ENCODE data around the gene MYO3B. TPM values are rescaled to one million over a fixed set of nuclear protein-coding genes. Genes with fewer than 3 reads are reported as not detected.

MYO3B gene
- total RNA-seq, 1 donor from 2014 or later = not detected

GRCh38 chr2:170241756-170242155, 63.8 kb downstream of the MYO3B start:
- H3K27me3 Mint-ChIP-seq (ENCODE audit: low read depth) = peaks cover 29% of the 10 kb centered on the region
- H3K4me1 Mint-ChIP-seq (ENCODE audit: low read depth) = peaks cover 11% of the 10 kb centered on the region
- no peaks in the 10 kb centered on the region for H3K9me3 Mint-ChIP-seq (ENCODE audit: low read depth)
- DNase-seq (ENCODE audit: low spot score) = no peak
- no peak for TF ChIP-seq CTCF (IDR thresholded peaks at IDR 0.05)
- H3K27ac Mint-ChIP-seq (ENCODE audit: unreplicated experiment) = no peak overlapping the region
- no peaks in the 10 kb centered on the region for H3K36me3 Mint-ChIP-seq (ENCODE audit: low read depth)
- H3K4me3 Mint-ChIP-seq (ENCODE audit: unreplicated experiment) = no peak overlapping the region

GRCh38 chr2:170243118-170243837, 65.3 kb downstream of the MYO3B start:
- TF ChIP-seq CTCF (IDR thresholded peaks at IDR 0.05) = no peak
- Mint-ChIP-seq H3K27ac (ENCODE audit: unreplicated experiment) (no peak overlapping the region), H3K4me3 (ENCODE audit: unreplicated experiment) (no peak overlapping the region), H3K36me3 (ENCODE audit: low read depth) (no peaks in the 10 kb centered on the region), H3K9me3 (ENCODE audit: low read depth) (no peaks in the 10 kb centered on the region), H3K27me3 (ENCODE audit: low read depth) (peaks cover 29% of the 10 kb centered on the region), H3K4me1 (ENCODE audit: low read depth) (peaks cover 11% of the 10 kb centered on the region)
- DNase-seq (ENCODE audit: low spot score) = no peak

GRCh38 chr2:170243898-170244297, 66.0 kb downstream of the MYO3B start:
- peaks cover 11% of the 10 kb centered on the region for H3K4me1 Mint-ChIP-seq (ENCODE audit: low read depth)
- H3K9me3 Mint-ChIP-seq (ENCODE audit: low read depth) = no peaks in the 10 kb centered on the region
- no peaks in the 10 kb centered on the region for H3K36me3 Mint-ChIP-seq (ENCODE audit: low read depth)
- DNase-seq (ENCODE audit: low spot score) = no peak
- no peak overlapping the region for H3K27ac Mint-ChIP-seq (ENCODE audit: unreplicated experiment)
- H3K27me3 Mint-ChIP-seq (ENCODE audit: low read depth) = peaks cover 27% of the 10 kb centered on the region
- TF ChIP-seq CTCF (IDR thresholded peaks at IDR 0.05) = no peak
- H3K4me3 Mint-ChIP-seq (ENCODE audit: unreplicated experiment) = no peak overlapping the region

- no peaks in the 10 kb centered on the region for H3K9me3 Mint-ChIP-seq (ENCODE audit: low read depth)
- H3K4me1 Mint-ChIP-seq (ENCODE audit: low read depth) = peaks cover 11% of the 10 kb centered on the region
- peaks cover 23% of the 10 kb centered on the region for H3K27me3 Mint-ChIP-seq (ENCODE audit: low read depth)
- H3K36me3 Mint-ChIP-seq (ENCODE audit: low read depth) = no peaks in the 10 kb centered on the region
- no peak for TF ChIP-seq CTCF (IDR thresholded peaks at IDR 0.05)
- DNase-seq (ENCODE audit: low spot score) = no peak
- no peak overlapping the region for H3K27ac Mint-ChIP-seq (ENCODE audit: unreplicated experiment)
- H3K4me3 Mint-ChIP-seq (ENCODE audit: unreplicated experiment) = no peak overlapping the region
Measured at GRCh38 chr2:170244555-170244954, 66.6 kb downstream of the MYO3B start.

- H3K27me3 Mint-ChIP-seq (ENCODE audit: low read depth) = peaks cover 20% of the 10 kb centered on the region
- H3K27ac Mint-ChIP-seq (ENCODE audit: unreplicated experiment) = no peak overlapping the region
- H3K36me3 Mint-ChIP-seq (ENCODE audit: low read depth) = no peaks in the 10 kb centered on the region
- no peak for TF ChIP-seq CTCF (IDR thresholded peaks at IDR 0.05)
- no peaks in the 10 kb centered on the region for H3K9me3 Mint-ChIP-seq (ENCODE audit: low read depth)
- H3K4me3 Mint-ChIP-seq (ENCODE audit: unreplicated experiment) = no peak overlapping the region
- peaks cover 11% of the 10 kb centered on the region for H3K4me1 Mint-ChIP-seq (ENCODE audit: low read depth)
- no peak for DNase-seq (ENCODE audit: low spot score)
Measured at GRCh38 chr2:170245312-170245711, 67.4 kb downstream of the MYO3B start.

All from chondrocyte (in vitro differentiated cells).